Activated CD4-positive, alpha-beta T cell treated with anti-CD3 and anti-CD28 coated beads, Interleukin-2, amount 50 U/mL, for 4 hours (primary cell): Measurements from ENCODE around the gene ANO9.
"Not testable (repeated sequence)": the region's sequence is repeated elsewhere in the genome, so short reads cannot be mapped to it uniquely, and the experiment has no call there.

Experiments used
- DNase-seq, 2 experiments: peaks; one replicate each; pipeline ENCODE4 v3.0.0-alpha.2; 2020

ANO9 gene

GRCh38 chr11:413120-414081 is 28.4 kb downstream of the ANO9 start:
- DNase-seq: no peak

GRCh38 chr11:412641-413119 is 29.1 kb downstream of the ANO9 start:
- DNase-seq: no peak

GRCh38 chr11:411520-411919 is 30.3 kb downstream of the ANO9 start:
- DNase-seq: not testable (repeated sequence)

DNA sequence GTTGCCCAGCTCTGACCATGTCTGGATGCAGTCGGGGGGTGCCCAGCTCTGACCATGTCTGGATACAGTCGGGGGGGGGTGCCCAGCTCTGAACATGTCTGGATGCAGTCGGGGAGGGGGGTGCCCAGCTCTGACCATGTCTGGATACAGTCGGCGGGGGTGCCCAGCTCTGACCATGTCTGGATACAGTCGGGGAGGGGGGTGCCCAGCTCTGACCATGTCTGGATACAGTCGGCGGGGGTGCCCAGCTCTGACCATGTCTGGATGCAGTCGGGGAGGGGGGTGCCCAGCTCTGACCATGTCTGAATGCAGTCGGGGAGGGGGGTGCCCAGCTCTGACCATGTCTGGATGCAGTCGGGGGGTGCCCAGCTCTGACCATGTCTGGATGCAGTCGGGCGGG is 31.1 kb downstream of the ANO9 start:
- DNase-seq: not testable (repeated sequence)

GRCh38 chr11:409600-410483 is 32.0 kb downstream of the ANO9 start:
- no peak for DNase-seq

GRCh38 chr11:409008-409599 is 32.7 kb downstream of the ANO9 start:
- no peak for DNase-seq

DNA sequence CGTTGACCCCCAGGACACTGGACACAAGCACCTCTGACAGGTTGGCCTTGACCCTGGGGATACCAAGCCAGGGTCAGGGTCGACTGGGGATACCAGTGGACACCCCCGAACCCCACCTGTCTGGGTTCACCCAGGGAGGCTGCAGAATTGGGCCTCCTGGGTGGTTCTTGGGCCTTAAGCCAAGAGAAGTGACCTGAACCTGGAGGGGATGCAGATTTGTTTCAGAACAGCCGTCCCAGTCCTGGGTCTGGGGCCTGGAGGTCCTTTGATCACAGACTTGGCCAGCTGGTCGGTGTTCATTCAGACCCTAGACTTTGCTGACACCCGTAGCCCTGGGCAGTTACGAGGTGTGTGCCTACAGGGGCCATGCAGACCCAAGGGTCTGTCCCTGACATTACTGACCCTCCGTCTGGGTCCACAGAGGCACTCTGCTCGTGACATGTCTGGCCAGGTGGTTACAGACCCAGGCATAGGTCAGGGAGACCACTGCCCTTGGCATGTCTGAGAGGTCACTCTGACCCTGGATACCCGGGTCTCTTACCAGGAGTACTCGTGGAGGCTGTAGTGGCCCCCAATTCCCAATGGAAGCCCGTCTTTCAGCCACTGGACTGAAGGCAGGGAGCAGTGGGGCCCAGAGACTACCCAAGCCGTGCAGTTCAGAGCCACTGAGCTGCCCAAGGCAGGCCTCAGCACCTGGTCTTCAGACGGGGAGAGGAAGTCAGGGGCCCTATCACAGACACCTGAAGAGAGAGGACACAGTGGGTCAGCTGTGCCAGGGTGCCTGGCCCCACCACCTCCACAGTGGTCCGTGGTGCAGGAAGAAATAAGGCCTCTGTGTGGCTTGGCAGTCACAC is 33.4 kb downstream of the ANO9 start:
- DNase-seq: no peak

DNA sequence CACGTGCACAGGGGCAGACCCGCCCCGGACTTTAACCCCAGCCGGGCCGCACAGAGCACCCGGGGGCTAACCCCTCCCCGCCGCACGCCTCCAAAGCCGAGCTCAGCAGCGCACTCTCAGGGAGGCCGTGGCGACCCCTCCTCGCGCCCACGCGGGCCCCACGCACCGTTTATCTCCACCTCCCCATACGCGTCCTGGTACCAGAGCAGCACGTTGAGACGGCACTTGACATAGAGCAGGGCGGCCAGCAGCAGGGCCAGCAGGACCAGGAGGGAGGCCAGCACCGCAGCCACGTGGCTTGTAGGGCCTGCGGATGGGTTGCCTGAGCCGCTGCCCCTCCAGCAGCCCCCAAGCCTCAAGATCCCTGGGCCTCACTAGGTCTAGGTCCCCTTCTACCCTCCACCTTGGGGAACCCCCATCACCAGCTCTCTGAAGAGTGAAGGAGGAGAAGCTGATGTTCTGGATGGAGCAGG is 34.1 kb downstream of the ANO9 start:
- no peak for DNase-seq

DNA sequence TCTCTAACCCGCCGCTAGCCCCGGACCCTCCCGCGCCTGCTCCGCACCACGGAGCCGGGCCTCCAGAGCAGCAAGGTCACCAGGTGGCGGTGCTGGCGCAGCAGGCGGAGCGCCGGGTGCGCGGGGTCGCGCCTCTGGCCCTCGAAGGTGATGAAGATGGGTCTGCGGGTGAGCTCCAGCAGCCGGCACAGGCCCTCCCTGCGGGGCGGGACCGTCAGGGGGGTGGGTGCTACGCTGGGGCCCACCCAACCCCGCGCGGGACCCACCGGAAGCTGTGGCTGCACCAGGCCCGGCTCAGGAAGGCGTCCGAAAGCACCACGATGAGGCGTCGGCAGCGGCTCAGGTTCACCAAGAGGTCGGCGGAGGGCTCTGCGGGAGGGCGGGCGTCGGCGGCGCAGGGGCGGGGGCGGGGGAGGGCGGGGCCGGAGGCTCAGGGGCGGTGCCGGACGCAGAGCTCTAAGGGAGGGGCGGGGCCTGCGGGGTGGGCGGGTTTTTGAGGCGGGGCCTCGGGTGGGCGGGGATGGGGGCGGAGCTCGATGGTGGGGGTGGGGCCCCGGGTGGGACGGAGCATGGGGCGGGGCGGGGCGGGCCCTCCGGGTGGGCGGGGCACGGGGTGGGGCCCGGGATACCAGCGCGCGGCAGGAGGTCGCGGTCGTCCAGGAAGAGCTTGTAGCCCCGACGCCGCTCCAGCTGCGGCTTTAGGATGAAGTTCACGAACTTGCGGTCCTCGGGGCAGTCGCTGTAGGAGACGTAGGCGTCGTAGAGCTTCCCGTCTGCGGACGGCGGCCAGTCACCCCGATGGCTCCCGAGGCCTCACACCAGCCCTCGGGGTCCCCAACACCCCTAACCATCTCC is 34.8 kb downstream of the ANO9 start:
- peak; percentile 74 to 79 for DNase-seq

GRCh38 chr11:405954-406795 is 35.6 kb downstream of the ANO9 start:
- DNase-seq: no peak

GRCh38 chr11:405323-405953 is 36.4 kb downstream of the ANO9 start:
- no peak for DNase-seq

DNA sequence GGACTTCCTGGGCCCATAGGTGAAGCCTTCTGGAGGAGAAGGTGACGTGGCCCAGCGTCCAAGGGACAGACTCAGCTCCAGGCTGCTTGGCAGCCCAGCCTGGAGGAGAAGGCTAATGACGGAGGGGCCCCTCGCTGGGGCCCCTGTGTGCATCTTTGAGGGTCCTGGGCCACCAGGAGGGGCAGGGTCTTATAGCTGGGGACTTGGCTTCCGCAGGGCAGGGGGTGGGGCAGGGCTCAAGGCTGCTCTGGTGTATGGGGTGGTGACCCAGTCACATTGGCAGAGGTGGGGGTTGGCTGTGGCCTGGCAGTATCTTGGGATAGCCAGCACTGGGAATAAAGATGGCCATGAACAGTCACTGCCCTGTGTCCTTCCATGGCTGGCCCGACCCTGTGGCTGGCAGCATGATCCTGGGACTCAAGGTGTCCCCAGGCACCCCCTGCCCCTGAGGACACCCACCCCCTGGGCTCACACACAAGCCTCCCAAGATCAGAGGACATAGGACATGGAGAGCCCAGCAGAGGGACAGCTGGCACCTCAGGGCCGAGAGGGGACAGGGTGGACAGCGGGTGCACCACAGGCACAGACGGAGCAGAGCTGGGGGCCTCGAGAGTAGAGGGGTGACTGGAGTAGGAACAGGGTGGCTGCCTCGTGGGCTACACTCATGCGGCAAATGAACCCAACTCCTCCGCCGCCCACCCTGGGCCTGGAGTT is 37.1 kb downstream of the ANO9 start:
- no peak for DNase-seq

GRCh38 chr11:403761-404431 is 37.9 kb downstream of the ANO9 start:
- DNase-seq: no peak

GRCh38 chr11:403021-403760 is 38.6 kb downstream of the ANO9 start:
- DNase-seq: no peak

- DNase-seq: not testable (repeated sequence)
These were observed 40.6 kb downstream of the ANO9 start for GRCh38 chr11:401196-401595.

DNA sequence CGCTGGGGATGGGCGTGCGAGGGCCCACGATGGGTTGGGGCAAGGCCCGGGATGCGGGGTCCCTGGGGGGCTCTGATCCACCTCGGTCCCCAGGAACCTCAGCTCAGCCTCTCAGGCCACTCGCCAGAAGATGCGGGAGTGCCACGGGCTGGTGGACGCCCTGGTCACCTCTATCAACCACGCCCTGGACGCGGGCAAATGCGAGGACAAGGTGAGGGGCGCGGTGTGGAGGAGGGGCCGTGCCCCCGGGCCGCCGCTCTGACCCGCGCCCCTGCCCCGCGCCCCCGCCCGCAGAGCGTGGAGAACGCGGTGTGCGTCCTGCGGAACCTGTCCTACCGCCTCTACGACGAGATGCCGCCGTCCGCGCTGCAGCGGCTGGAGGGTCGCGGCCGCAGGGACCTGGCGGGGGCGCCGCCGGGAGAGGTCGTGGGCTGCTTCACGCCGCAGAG is 41.5 kb downstream of the ANO9 start:
- DNase-seq: no peak

DNA sequence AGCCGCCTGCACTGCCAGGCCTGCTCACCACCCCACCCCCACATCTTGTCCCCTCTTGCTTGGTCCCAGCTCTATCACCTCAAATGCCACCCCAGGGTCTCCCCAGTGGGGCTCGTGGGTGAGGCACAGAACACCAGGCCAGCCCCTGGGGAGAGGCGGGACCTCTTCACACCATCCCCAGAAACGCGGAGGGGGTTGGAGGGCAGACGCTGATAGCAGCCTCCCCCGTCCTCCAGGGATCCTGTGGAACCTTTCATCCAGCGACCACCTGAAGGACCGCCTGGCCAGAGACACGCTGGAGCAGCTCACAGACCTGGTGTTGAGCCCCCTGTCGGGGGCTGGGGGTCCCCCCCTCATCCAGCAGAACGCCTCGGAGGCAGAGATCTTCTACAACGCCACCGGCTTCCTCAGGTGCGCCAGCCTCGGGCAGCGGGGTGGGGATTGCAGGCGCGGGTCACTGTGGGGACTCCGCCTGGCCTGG is 42.0 kb downstream of the ANO9 start:
- DNase-seq: no peak
